ENCODE results near the gene KLLN.

DNA sequence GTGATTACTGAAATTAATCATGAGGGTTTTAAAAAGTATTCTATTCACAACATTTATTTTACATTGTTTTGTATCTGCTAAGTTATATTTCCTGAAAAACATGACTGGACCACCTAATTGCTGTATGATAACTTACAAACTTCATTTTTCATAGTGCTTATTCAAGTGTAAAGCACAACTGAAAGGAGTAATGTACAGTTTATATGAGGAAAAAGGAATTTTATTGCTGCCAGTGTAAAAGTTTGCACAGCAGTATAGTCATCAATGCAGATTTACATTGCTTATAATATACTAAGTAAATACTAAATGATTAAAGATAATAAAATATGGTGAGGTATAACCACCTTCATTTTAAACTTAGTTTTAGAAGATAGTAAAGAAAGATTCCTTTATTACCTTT is 4.1 kb upstream of the KLLN start:
- TF ChIP-seq, protein P1, sequence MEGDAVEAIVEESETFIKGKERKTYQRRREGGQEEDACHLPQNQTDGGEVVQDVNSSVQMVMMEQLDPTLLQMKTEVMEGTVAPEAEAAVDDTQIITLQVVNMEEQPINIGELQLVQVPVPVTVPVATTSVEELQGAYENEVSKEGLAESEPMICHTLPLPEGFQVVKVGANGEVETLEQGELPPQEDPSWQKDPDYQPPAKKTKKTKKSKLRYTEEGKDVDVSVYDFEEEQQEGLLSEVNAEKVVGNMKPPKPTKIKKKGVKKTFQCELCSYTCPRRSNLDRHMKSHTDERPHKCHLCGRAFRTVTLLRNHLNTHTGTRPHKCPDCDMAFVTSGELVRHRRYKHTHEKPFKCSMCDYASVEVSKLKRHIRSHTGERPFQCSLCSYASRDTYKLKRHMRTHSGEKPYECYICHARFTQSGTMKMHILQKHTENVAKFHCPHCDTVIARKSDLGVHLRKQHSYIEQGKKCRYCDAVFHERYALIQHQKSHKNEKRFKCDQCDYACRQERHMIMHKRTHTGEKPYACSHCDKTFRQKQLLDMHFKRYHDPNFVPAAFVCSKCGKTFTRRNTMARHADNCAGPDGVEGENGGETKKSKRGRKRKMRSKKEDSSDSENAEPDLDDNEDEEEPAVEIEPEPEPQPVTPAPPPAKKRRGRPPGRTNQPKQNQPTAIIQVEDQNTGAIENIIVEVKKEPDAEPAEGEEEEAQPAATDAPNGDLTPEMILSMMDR (IDR thresholded peaks at IDR 0.05), result no peak
- TF ChIP-seq POLR2AphosphoS5 (IDR thresholded peaks at IDR 0.05) (no peak), POLR2A (IDR thresholded peaks at IDR 0.05) (no peak)

Measured in breast epithelium (tissue), 3 donors.